ENCODE data around the gene CCNI2. TPM values are rescaled to one million over a fixed set of nuclear protein-coding genes. Genes with fewer than 3 reads are reported as not detected.

Gene CCNI2
- total and polyA plus RNA-seq, 10 of the 15 experiments (the other 5 are each of a cell fraction or from before 2014, with no cell fraction given) = 1.8 to 8.0 (median 3.2) TPM

DNA sequence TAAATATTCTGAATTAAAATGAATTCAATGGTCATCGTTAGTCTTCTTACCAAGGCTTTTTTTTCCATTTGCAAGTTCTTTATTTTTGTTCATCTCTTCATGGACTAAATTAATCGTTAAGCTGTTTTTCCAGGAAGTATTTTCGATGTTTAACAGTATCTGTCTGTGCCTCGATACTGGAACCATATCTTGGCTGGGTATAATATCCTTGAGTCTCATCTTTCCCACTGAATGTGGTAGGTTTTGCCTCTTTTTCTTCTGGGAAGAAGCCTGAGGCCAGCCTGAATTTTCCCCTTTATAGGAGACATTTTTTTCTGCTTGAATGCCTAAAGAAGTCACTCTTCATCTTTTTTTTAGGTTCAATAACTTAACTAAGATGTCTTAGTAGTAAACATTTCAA is 33.8 kb downstream of the CCNI2 start:
- Histone ChIP-seq H4K20me1 (ENCODE audit: control insufficient read depth, insufficient read depth) (no peaks in the 10 kb centered on the region), H3K27ac (ENCODE audit: control insufficient read depth, insufficient read depth) (no peak overlapping the region), H3K4me2 (ENCODE audit: control insufficient read depth, insufficient read depth) (no peak overlapping the region), H3K9ac (ENCODE audit: control insufficient read depth, insufficient read depth, low read length) (no peak overlapping the region), H3K27me3 (replicated peaks in 1 of 2; ENCODE audit: control insufficient read depth in 2 of 2, insufficient read depth in 2 of 2, low read length in 1 of 2) (no peaks in the 10 kb centered on the region), H3K79me2 (ENCODE audit: control insufficient read depth, insufficient read depth, low read length) (peaks cover 8% of the 10 kb centered on the region), H2AFZ (ENCODE audit: control insufficient read depth, low read depth, low read length) (no peak overlapping the region), H3K4me1 (ENCODE audit: control insufficient read depth, insufficient read depth, low read length) (peaks cover 11% of the 10 kb centered on the region), H3K4me3 (no peak overlapping the region), H3K36me3 (ENCODE audit: control insufficient read depth in 2 of 2, insufficient read depth in 2 of 2, low read length in 1 of 2) (no peaks in the 10 kb centered on the region), H3K9me3 (replicated peaks; ENCODE audit: control insufficient read depth, insufficient read depth, low read length) (no peaks in the 10 kb centered on the region)
- ChIA-PET RAD21 (ENCODE audit: unreplicated experiment) (interaction anchor here (1.3 to 1.9 kb wide), 2 partner anchors 26 to 55 kb away, joined by 3 to 7 read pairs; no protein-coding TSS in a partner anchor), SMC1A (ENCODE audit: uncharacterized antibody, unreplicated experiment) (interaction anchor here (0.8 to 2.5 kb wide), 10 partner anchors 8 to 79 kb away, joined by 3 to 10 read pairs (median 4); partner anchors contain the start of gene SOWAHA), CTCF (interaction anchor here (0.6 to 1.4 kb wide), 7 partner anchors 12 to 1286 kb away, joined by 3 to 5 read pairs (median 4); no protein-coding TSS in a partner anchor), POLR2A (interaction anchor here (0.9 kb wide), 1 partner anchor 30 kb away, joined by 4 read pairs; no protein-coding TSS in a partner anchor)
- ATAC-seq (no peak), FAIRE-seq (no peak), DNase-seq (ENCODE audit: low read depth, low spot score) (no peak)
- BruUV-seq (replicated peaks) = no TSS peak
- TF ChIP-seq SIX5 (IDR thresholded peaks at IDR 0.05; ENCODE audit: low read depth, low read length, severe bottlenecking) (no peak), ESRRA (IDR thresholded peaks at IDR 0.05; ENCODE audit: low read length) (no peak)
- in situ Hi-C loops (cut with MboI) = no loop called here
- 82% methylated on average over 4 of the region's 4 CpGs for WGBS (ENCODE audit: insufficient coverage, insufficient replicate concordance, low lambda C conversion rate, missing lambda C conversion rate)
- intact Hi-C loops (cut with micrococcal nuclease; ENCODE audit: unreplicated experiment) = no loop called here

DNA sequence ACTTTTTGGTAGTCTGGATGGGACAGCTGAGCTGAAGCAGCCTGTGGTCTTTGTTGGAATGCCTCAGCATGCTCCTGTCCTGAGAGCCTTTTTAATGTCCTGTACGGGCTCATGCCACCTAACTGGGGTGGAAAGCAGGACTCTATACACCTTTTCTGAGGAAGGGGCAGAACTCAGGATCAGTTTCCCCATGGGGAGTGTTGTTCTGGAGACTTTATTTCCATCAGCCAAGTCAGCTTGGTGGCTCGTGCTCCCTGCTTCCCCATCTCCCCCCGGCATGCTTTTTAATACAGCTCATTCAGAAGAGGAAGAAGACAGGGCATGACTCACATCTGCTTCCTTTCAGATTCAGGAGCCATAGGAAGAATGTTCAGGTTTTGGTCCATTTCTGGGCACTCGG is 34.9 kb downstream of the CCNI2 start:
- Histone ChIP-seq H3K36me3 (ENCODE audit: control insufficient read depth in 2 of 2, insufficient read depth in 2 of 2, low read length in 1 of 2) (no peaks in the 10 kb centered on the region), H3K4me1 (ENCODE audit: control insufficient read depth, insufficient read depth, low read length) (peaks cover 11% of the 10 kb centered on the region), H2AFZ (ENCODE audit: control insufficient read depth, low read depth, low read length) (no peak overlapping the region), H3K79me2 (ENCODE audit: control insufficient read depth, insufficient read depth, low read length) (no peaks in the 10 kb centered on the region), H3K9me3 (replicated peaks; ENCODE audit: control insufficient read depth, insufficient read depth, low read length) (no peaks in the 10 kb centered on the region), H3K27me3 (replicated peaks in 1 of 2; ENCODE audit: control insufficient read depth in 2 of 2, insufficient read depth in 2 of 2, low read length in 1 of 2) (no peaks in the 10 kb centered on the region), H3K27ac (ENCODE audit: control insufficient read depth, insufficient read depth) (no peak overlapping the region), H4K20me1 (ENCODE audit: control insufficient read depth, insufficient read depth) (no peaks in the 10 kb centered on the region), H3K4me2 (ENCODE audit: control insufficient read depth, insufficient read depth) (no peak overlapping the region), H3K9ac (ENCODE audit: control insufficient read depth, insufficient read depth, low read length) (no peak overlapping the region), H3K4me3 (no peak overlapping the region)
- FAIRE-seq (no peak), ATAC-seq (no peak), DNase-seq (ENCODE audit: low read depth, low spot score) (no peak)
- WGBS (ENCODE audit: insufficient coverage, insufficient replicate concordance, low lambda C conversion rate, missing lambda C conversion rate) = 51% methylated on average over 4 of the region's 4 CpGs
- CTCF ChIA-PET = interaction anchor here (0.9 to 1.4 kb wide), 4 partner anchors 20 to 277 kb away, joined by 3 to 5 read pairs (median 4); no protein-coding TSS in a partner anchor
- no TSS peak for BruUV-seq (replicated peaks)
- POLR2A ChIA-PET = interaction anchor here (0.5 to 0.7 kb wide), 2 partner anchors 49 to 273 kb away, joined by 3 to 6 read pairs; no protein-coding TSS in a partner anchor
- intact Hi-C loops (cut with micrococcal nuclease; ENCODE audit: unreplicated experiment) (no loop called here), in situ Hi-C loops (cut with MboI) (no loop called here)
- SMC1A ChIA-PET (ENCODE audit: uncharacterized antibody, unreplicated experiment) = interaction anchor here (0.9 to 2.5 kb wide), 7 partner anchors 10 to 317 kb away, joined by 3 to 10 read pairs (median 6); partner anchors contain the start of gene SOWAHA
- RAD21 ChIA-PET (ENCODE audit: unreplicated experiment) = interaction anchor here (1.9 kb wide), 1 partner anchor 25 kb away, joined by 7 read pairs; no protein-coding TSS in a partner anchor
- TF ChIP-seq SUZ12 (IDR thresholded peaks at IDR 0.05; ENCODE audit: unreplicated experiment) (no peak), JUND (IDR thresholded peaks at IDR 0.05; ENCODE audit: low read depth, low read length) (no peak), NRF1 (conservative IDR thresholded peaks at IDR 0.05; ENCODE audit: low read depth, low read length) (no peak), SPI1 (IDR thresholded peaks at IDR 0.05; ENCODE audit: borderline replicate concordance, insufficient read depth, low read depth, low read length) (no peak), BRCA1 (IDR thresholded peaks at IDR 0.05; ENCODE audit: low read depth, low read length) (no peak), ASH2L (IDR thresholded peaks at IDR 0.05; ENCODE audit: borderline replicate concordance, low read depth) (no peak), ZNF217 (IDR thresholded peaks at IDR 0.05) (no peak)
- TF ChIP-seq, protein P1, sequence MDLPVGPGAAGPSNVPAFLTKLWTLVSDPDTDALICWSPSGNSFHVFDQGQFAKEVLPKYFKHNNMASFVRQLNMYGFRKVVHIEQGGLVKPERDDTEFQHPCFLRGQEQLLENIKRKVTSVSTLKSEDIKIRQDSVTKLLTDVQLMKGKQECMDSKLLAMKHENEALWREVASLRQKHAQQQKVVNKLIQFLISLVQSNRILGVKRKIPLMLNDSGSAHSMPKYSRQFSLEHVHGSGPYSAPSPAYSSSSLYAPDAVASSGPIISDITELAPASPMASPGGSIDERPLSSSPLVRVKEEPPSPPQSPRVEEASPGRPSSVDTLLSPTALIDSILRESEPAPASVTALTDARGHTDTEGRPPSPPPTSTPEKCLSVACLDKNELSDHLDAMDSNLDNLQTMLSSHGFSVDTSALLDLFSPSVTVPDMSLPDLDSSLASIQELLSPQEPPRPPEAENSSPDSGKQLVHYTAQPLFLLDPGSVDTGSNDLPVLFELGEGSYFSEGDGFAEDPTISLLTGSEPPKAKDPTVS (IDR thresholded peaks at IDR 0.05; ENCODE audit: low read depth, low read length) = no peak
- TF ChIP-seq, protein P2, sequence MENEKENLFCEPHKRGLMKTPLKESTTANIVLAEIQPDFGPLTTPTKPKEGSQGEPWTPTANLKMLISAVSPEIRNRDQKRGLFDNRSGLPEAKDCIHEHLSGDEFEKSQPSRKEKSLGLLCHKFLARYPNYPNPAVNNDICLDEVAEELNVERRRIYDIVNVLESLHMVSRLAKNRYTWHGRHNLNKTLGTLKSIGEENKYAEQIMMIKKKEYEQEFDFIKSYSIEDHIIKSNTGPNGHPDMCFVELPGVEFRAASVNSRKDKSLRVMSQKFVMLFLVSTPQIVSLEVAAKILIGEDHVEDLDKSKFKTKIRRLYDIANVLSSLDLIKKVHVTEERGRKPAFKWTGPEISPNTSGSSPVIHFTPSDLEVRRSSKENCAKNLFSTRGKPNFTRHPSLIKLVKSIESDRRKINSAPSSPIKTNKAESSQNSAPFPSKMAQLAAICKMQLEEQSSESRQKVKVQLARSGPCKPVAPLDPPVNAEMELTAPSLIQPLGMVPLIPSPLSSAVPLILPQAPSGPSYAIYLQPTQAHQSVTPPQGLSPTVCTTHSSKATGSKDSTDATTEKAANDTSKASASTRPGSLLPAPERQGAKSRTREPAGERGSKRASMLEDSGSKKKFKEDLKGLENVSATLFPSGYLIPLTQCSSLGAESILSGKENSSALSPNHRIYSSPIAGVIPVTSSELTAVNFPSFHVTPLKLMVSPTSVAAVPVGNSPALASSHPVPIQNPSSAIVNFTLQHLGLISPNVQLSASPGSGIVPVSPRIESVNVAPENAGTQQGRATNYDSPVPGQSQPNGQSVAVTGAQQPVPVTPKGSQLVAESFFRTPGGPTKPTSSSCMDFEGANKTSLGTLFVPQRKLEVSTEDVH (IDR thresholded peaks at IDR 0.05; ENCODE audit: low read depth, partially characterized antibody) = no peak
